ENCODE measurements around the gene AP2B1.
"Not testable (repeated sequence)": the region's sequence is repeated elsewhere in the genome, so short reads cannot be mapped to it uniquely, and the experiment has no call there.

The AP2B1 gene

DNA sequence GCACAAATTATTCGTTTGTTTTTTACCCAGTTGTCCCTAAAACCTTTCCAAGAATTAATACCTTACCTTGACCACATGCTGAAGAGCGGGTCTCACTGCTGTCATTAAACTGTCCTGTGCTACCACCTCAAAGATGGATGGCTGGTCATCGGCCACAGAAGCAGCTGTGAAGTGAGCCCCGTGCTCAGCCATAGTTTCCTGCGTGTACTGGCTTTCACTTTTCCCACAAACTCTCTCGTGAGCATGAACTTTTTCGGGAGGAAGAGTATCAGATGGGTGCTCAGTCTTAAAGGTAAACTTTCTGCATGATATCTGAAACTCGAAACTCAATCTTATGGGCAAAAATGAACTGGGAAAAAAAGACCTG is 9.3 kb upstream of the AP2B1 start:
- no peak for DNase-seq

DNA sequence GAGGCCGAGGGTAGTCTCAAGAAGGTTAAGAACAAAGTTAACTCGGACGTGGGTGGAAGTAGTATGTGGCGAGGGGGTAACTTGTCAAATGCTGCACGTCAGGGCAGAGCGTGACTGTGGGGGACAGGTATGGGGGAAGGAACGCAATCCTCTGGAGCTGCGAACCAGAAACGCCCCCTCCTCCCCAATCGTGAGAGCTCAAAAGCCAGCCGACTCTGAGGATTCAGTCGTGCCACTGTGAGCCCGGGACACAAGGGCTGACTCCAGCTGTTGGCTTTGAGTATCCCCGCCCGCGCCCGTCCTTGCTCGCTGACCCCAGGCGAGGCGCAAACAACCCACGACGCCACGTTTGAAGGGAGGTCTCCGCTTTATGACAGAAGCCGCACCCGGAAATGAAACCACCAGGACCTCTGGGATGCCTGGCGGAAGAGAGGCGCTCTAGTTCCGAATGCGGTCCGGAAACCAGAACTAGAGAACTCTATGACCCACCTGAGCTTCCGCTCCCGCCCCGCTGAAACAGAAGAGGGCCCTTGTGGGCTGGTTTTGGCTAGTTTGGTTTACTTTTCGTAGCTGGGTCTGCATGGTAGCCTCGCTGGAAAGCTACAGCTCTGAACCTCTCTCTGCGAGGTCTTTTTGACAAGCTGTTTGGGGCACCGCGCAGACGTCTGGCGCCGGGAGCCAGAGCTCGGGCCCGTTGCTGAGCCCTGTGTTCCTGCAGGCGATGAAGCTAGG is 8.8 kb upstream of the AP2B1 start, which contains the start of gene PEX12:
Gene PEX12 (minus strand): TSS at position 375 of the 732 bp plus-strand sequence. CDS start 550 bp downstream, outside the sequence.
- peak; percentile 89 for DNase-seq

DNA sequence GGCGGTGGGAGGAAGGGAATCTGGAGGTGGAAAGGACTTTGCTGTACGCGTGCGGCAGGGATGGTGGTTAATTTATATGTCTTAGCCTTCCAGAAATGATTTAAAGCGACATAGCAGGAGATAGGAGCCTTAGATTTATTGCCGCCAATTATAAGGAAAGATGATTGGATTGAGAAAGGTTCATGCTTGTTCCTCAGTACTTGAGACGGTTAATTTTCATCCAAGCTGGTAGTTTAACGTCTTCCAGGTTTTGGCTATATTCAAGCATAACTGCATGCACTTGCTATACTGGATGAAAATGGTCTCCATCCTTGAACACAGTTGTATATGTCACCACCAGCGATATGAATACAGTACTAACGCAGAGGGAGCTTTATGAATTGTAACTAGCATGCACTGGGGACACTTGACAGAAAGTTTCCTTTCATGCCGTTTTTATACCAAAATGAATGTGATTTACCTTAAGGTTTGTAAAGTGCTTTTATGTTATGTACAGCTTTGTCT is 8.1 kb upstream of the AP2B1 start:
- DNase-seq = no peak

DNA sequence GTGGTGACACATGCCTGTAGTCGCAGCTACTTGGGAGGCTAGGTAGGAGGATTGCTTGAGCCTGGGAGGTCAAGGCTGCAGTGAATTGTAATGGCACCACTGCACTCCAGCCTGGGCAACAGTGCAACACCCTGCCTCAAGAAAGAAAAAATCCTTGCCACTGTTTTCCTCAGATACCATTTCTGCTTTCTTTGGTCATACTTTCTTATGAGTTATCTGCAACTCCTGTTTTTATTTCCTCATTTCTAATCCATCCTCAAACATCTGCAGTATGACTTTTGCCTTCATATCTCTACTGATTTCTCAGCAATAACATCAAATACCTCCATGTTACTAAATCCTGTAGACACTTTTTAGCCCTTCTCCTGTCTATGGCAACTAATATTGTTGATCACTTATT is 3.1 kb upstream of the AP2B1 start:
- DNase-seq = no peak

DNA sequence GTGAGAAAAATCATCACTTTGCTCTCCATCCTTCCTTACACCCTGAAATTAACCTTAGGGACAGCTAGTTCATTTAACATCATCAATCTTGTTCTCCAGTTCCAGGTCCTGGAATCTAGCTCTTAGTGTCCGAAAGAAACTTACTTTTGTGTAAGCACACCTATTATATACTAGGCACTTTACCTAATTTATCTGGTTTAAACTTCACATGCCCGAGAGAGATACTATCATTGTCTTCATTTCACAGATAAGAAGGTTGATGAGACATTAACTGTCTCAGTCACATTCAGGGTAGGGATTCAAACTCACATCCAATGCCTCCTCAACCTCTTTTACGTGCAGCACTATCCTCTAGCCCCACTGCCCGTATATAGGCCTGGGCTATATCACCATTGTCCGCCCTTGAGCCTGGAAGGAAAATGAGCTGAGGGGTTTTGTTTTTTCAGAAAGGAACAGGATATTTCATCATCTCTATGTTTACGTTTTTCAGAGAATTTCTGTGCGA is 501 bp upstream of the AP2B1 start:
- DNase-seq = no peak

DNA sequence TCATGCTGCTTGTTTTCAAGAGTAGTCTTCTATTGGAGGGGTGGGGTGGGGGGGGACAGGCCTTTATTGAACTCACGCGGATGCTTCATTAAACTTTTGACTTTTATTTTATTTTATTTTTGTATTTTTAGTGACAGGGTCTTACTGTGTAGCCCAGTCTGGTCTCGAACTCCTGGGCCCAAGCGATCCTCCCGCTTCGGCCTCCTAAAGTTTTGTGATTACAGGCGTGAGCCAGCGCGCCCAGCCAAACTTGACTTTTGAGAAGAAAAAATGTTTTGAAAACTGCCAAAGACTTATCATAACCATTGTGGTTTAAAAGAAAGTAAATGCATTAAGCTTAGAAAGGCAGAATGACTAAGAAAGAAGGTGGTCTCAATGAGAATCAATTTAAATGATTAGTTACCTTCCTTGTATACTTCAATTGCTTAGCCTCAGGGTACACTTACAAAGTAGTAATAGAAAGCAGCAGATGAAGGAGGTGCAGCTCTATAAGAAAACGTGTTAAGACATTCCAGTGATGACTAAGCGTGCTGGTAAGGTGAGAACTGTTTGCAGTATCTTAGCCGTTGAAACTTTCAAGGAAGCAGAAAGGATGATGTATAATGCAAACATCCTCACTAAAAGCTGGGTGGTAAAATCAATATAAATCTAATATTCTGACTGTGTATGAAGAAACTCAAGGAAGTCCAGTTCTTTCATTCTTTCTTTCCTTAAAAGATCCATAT is 1.2 kb downstream of the AP2B1 start:
- no peak for DNase-seq

DNA sequence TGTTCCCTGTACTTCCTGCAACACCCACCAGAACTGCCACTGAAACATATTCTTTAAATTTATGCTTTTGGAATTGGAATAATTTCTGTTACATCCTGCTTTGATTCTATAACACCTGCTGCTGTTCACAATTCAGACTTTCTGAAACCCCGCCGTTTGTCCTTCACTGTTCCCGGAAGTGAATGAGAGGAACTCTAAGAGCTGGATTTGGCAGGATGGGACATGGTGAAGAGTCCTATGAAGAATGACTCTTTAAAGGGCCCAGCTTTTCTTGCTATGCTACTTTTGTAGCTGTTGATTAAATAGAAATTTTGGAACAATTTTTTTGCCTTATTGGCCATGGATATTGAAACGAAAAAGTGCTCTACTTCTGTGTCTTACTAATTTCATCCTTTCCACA is 8.9 kb downstream of the AP2B1 start:
- no peak for DNase-seq

DNA sequence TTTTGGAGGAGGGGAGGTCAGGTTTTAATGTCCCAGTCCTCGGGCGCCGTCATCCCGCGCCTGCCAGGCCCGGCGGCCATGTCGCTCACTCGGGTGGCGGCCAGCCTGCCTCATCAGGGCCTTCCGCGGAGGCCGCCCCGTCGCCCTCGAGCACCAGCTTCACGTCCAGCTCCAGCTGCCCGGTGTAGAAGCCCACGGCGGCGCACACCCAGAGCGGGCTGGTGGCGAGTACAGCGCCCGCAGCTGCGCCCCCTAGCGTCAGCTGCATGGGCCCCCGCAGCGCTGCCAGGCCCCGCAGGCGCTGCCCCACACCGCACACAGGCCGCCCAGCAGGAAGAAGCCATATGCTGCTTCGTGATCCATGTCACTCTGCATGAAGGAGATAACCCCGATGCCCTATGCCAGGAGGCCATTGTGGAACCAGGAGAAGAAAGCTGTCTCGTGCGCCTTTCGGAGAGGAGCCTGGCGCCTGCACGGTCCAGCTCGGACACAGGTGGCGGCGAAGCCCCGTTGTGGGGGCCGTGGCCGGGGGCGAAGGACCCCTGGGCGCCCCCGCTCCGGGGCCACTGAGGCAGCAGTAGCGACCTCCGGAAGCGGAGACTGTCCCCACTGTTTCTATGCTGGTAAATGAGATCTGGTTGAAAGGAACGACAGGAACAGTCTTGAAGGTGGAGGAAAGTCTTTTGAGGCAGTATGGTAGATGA is 9.6 kb downstream of the AP2B1 start:
- no peak for DNase-seq

DNA sequence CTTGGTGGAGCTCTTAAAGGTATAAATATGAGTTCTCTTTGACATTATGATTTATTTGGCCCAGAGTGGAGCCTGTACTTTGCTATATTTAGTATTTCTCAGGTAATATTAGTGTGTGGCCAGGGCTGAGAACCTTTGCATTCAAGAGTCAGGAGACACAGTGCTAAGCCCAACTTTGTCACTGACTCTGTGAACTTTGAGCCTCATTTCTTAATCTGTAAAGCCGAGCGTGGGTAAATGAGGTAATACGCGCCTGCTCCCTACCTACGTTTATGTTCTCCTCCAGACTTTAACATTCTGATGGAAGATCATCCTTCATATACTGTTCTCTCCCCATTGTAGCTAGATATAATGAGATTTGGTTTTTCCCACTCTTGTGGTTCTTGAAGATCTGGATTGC is 10.5 kb downstream of the AP2B1 start:
- no peak for DNase-seq

DNA sequence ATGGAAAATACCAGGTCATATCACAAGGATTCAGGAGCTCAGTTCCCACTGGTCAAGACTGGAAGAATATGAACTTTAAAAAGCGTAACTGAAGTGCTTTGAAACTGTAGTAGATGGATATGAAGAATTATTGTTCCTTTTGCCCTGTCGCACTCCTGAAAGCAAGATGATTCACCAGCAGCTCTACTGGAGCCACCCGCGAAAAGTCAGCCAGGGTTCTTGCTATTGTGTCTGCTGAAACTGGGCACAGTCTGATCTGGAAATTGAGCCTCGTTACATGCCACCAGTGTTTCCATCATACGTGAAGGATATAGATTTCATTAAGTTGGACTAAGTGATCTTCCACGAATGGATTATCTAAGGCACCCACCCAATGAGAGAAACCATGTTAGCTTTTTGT is 16.6 kb downstream of the AP2B1 start:
- no peak for DNase-seq

DNA sequence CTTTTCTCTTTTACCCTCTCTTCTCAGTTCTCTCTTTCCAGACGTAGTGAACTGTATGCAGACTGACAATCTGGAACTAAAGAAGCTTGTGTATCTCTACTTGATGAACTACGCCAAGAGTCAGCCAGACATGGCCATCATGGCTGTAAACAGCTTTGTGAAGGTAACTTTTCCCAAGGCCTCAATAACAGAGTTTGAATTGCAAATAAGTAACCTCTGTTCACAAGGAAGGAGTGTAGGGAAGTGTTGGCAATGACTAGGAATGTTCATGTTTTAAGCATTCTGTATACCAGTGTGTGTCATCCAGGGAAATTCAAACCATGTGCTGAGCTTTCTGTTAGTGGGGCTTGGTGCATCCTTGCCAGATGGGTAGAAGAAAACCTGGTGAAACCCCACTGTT is 18.6 kb downstream of the AP2B1 start:
- no peak for DNase-seq

DNA sequence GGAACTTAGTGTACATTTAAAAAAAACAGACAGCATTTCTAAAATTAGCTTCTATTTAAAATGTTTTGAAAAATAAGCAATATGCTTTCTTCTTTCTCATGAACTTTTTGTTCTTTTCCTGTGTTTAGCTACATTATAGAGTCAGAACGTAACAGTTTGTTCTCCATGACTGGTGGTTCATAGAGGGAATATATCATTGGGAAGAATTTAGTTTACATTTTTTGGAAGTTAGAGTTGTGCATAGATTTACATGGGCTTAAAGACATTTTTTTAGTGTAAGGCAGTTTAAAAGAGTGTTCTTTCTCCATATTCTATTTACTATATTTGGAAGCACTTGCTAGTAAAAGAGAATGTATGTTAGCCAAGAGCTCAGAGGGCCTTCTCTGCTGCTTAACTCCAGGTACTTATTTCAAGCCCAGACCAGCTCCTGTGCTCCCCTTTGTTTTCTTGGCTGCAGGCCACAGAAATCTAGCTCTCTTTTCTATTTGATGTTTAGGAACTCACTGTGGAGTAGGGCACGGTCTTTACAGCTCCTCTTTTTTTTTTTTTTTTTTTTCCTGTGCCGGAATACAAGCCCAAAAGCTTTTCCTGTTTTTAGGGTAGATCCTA is 20.2 kb downstream of the AP2B1 start:
- no peak for DNase-seq

DNA sequence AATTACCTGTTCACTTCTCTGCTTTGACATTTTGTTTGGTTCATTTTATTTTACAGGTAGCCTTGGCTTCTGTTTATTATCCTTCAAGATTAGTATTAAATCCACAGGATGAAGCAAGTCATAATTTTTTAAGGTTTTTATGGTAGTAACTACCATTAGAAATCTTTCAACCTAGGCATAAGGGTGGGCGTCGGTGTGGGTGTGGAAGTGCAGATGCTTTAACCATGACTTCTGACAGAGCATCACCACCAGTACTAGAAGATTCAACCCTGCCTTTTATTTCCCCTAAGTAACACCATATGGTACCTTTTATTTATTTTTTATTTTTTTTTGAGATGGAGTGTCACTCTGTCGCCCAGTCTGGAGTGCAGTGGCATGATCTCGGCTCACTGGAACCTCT is 22.7 kb downstream of the AP2B1 start:
- DNase-seq = no peak

DNA sequence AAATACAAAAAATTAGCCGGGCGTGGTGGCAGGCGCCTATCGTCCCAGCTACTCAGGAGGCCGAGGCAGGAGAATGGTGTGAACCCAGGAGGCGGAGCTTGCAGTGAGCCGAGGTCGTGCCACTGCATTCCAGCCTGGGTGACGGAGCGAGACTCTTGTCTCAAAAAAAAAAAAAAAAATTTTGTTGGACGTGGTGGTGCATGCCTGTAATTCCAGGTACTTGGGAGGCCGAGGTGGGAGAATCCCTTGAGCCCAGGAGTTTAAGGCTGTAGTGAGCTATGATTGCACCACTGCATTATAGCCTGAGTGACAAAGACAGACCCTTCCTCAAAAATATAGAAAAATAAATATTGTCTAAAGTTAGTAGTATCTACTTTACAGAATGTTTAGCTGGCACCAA is 23.6 kb downstream of the AP2B1 start:
- not testable (repeated sequence) for DNase-seq

DNA sequence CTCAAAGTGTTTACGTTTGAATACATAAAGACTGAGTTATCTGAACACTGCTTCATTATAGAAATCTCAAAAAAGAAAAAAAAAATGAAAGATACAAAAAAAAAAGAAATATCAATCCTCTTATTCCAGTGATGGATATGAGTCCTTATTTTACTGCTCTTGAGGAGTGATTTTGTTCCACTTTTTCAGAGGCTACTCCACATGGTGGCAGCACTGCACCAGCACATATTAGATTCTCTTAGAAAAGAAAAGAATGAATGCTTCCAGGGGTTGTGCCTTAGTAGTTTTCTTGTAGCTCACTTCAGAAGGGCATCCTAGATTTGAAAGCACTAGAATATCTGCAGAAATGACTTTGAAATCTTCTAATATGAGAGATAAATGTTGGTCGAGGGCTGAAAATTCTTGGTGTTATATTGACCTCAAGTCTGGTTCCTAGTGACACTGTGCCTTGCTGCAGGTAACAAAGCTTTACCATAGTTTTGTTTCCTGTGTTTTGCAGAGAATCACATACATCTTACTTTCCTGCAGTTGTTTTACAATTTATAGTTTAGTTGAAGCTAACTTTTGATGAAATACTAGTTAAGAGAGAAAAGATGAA is 25.9 kb downstream of the AP2B1 start:
- peak; percentile 17 for DNase-seq

DNA sequence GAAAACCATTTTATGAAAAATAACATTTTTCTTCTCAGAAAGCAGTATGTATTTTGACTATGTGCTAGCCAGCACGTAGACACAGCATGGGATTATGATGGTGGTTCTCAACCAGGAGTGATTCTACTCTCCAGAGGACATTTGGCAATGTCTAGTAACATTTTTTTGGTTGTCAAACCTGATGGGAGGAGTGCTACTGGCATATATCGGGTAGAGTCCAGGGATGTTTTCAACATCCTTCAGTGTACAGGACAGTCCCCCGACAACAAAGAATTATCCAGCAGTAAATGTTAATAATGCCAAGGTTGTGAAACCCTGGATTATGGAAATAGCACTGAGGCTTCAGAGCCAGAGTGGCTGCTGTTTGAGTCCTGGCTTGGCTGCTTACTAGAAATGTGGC is 27.7 kb downstream of the AP2B1 start:
- DNase-seq = no peak

DNA sequence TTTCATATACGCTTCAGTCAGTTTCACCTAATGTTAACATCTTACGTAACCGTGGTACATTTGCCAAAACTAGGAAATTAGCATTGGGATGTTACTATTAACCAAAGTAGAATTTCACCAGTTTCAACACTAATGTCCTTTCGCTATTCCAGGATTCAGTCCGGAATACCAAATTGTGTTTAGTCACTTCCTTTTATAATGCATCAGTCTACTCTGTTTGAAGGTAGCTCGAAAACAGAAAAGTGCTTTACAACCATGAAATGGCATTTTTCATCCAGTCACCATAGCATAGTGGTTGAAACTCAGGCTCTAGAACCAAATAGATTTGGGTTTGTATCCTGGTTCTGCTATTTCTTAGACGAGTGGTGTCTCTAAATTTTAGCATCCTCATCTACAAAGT is 29.4 kb downstream of the AP2B1 start:
- DNase-seq = no peak

DNA sequence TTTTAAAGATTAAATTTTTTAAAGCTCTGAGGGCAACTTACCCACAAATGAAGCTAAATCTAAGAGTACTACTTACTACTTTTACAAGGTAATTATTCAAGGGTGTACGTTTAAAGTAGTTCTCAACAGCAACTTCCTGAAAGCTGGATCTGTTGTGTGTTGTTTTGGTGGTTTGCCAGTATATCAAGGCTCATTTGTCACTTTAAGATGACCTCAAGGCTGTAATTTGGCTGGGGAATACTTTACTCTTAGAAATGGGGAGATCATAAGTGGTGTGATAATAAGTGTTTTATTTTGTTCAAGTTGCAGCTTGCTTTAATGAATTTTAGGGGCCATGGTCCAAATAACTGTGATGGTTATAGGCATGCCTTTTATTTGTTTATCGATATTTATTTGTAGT is 30.4 kb downstream of the AP2B1 start:
- DNase-seq = no peak

DNA sequence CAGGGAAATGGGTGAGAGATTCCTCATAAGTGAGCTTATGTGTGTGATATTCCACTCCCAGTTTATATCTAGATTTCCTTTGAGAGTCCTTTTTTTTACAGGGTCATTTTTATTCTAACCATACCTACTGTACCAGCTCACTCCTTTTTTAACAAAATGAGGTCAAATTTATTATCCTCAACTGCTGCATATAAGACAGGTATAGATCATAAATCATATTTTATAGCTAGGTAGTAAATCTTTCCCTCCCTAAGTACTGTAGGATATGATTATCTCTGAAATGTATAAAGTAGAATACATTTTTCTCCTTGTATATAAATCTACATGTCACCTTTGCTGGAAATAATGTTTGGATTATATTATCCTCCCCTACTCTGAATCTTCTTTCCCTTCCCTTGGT is 31.5 kb downstream of the AP2B1 start:
- DNase-seq = no peak

DNA sequence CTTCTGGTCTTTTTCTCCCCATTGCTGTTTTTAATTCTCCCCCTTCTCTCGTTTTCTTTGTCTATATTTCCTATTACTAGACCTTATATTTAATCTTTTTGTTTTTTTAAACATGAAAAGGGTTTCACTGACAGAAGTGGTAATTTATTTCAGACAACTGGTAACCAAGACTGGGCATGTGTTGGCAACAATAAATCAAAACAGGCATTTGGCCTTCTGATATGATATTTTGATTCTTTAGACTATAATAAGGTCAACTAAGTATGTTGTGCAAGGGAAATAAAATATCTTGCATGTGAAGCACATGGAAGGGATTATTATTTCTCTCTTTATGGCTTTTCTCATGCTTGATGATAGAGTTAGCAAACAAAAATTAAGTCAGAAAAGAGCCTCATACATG is 34.6 kb downstream of the AP2B1 start:
- DNase-seq = no peak

DNA sequence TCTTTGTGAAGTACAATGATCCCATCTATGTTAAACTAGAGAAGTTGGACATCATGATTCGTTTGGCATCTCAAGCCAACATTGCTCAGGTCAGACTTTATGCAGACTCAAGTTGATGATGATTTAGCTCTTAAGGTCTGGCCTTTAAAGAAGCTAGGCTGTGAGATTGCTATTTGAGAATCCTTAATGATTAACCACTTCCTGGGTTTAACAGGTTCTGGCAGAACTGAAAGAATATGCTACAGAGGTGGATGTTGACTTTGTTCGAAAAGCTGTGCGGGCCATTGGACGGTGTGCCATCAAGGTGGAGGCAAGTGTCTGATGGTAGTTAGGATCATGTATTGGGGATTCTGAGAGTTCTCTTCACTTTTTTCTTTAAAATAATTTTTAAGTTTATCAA is 40.3 kb downstream of the AP2B1 start:
- DNase-seq = no peak

DNA sequence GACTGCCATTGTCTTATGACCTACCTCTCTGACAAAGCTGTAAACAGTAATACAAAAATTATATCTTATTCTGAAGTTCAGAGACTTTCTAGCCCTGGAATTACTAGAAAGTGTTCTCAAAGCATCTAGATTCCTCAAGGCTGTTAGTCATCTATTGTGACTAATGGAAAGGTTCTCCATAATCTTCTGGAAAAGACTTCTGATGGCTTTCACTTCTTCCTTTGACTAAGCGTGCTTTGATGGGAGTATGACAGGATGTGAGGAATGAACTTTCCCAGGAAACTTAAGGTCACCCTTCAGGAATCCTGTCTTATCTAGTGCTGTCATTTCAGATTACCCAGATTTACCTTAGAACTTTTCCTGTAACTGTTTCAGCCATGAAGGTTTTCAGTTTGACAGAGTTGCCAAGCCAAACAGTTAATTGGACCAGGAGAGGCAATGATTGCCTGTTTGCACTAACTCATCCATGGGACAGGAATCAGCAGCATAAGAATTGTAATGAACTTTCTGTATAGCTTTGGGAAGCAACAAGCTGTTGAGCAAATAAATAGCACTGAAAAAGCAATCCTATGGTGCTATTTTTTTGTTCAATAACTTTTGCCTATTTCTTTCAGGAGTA is 43.5 kb downstream of the AP2B1 start:
- DNase-seq = no peak

Measured in NCI-H345 (cell line).